Measurements from ENCODE around the gene GNG7.
"Not testable (repeated sequence)": the region's sequence is repeated elsewhere in the genome, so short reads cannot be mapped to it uniquely, and the experiment has no call there.

Gene GNG7

GRCh38 chr19:2546128-2547032 lies 156.1 kb downstream of the GNG7 start:
- no peak for DNase-seq

- DNase-seq, result not testable (repeated sequence)
These were observed 156.9 kb downstream of the GNG7 start for GRCh38 chr19:2545416-2546127.

DNA sequence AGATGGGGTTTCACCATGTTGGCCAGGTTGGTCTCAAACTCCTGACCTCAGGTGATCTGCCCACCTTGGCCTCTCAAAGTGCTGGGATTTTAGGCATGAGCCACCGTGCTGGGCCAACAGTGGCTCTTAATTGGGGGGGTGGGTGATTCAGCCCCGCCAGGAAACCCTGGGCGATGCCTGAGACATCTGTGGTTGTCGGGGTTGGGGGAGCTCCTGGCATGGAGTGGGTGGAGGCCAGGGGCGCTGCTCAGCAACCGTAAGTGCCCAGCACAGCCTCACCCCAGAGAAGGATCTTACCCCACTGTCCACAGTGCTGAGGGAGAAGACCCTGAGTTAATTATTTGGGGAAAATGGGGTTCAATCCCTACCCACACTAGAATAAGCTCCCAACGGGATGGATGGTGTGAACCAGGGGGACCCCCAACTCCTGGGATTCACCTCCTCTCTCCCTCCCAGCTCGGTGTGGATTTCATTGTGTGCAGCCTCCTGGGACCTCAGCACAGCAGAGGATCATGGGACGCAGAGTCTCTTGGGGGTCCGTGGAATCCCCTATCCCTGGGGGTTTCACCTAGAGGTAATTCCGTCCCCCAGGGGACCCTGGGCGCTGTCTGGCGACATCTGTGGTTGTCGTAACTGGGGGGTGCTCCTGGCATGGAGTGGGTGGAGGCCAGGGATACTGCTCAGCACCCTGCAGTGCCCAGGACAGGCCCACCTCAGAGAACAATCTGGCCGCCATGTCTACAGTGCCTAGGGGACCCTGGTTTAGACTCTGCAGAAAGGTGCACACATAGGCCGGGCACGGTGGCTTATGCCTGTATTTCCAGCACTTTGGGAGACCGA lies 157.7 kb downstream of the GNG7 start:
- no peak for DNase-seq

GRCh38 chr19:2543463-2544442 lies 158.7 kb downstream of the GNG7 start:
- DNase-seq, result peak; percentile 58

DNA sequence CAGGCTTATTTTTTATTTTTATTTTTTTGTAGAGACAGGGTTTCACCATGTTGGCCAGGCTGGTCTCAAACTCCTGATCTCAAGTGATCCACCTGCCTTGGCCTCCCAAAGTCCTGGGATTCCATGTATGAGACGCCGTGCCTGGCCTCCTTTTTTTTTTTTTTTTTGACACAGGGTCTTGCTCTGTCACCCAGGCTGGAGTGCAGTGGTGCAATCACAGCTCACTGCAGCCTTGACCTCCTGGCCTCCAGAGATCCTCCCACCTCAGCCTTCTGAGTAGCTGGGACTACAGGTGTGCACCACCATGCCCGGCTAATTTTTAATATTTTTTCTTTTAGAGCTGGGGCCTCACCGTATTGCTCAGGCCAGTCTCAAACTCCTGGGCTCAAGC lies 159.4 kb downstream of the GNG7 start:
- not testable (repeated sequence) for DNase-seq

GRCh38 chr19:2542341-2543069 lies 160.0 kb downstream of the GNG7 start:
- no peak for DNase-seq

DNA sequence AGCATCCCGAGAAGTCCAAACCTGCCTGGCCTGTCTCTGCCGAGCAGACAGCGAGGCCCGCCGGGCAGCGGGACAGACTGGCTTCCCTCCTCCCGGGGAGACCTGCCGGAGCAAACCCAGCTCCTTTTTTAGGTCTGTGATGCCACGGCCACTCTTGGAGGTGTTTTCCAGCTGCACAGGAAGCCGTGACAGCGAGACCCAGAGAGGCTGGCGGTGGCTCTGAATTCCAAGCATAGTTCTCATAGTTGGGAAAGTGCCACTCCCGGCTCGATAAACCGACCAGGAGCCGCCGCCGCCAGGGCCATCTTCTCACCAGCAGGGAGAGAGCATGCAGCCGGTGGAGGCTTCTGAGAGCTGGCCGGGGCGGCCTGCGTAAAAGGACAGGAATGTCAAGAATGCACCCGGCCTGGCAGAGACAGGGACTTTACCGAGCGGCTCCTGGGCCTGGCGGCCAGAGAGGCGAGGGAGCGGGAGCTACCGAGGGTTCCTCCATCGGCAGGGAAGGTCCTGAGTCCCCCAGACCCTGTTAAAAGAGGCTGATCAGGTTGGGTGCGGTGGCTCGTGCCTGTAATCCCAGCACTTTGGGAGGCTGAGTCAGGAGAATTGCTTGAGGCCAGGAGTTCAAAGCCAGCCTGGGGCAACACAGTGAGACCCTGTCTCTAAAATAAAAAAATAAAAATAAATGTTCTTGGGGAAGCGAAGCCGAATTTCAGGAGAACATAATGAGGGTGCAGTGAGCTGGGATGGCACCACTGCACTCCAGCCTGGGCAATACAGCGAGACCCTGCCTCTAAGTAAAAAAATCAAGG lies 161.6 kb downstream of the GNG7 start:
- DNase-seq, result peak; percentile 67

GRCh38 chr19:2540251-2540645 lies 162.2 kb downstream of the GNG7 start:
- DNase-seq, result no peak

DNA sequence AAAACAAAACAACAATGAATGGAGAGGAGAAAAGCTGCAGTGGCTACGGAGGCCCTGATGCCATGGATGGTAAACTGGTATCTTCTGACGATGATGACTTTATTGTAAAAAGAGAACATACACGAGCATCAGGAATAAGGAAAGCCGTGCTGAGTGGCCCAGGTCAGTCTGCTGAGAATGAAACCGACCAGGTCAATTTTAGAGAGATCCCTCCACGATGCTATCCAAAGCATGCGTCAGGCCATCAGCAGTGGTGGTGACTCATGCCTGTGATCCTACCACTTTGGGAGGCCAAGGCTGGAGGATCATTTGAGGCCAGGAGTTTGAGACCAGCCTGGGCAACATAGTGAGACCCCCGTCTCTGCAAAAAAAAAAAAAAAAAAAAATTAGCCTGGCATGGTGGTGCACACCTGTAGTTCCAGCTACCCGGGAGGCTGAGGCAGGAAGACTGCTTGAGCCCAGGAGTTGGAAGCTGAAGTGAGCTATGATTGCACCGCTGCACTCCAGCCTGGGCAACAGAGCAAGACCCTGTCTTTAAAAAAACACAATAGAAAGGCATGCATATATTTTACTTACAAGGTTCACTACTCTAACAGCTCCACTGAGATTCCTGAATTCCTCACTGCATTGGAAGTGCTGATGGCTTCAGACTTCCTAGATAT lies 164.3 kb downstream of the GNG7 start:
- no peak for DNase-seq

GRCh38 chr19:2537584-2537983 lies 164.9 kb downstream of the GNG7 start:
- not testable (repeated sequence) for DNase-seq

DNA sequence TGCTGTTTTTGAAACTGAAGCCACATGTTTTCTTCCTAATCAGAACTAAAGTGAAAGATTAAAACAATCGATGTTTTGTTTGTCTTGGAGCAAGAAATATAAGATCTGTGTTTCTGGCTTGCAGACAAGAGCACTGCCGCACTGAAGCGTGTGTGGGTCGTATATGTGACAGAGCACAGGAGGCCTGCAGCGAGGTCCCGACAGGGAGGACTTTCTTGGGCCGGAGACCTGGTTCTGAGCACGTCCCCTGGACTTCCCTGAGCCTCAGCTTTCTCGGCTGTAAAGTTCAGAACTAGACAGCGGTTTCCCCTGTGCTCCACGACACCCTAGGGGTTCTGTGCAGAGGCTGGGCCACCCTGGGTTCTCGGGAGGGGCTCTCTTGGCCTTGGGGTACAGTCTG lies 166.0 kb downstream of the GNG7 start:
- DNase-seq, result no peak

GRCh38 chr19:2534423-2535013 lies 168.0 kb downstream of the GNG7 start:
- no peak for DNase-seq

DNA sequence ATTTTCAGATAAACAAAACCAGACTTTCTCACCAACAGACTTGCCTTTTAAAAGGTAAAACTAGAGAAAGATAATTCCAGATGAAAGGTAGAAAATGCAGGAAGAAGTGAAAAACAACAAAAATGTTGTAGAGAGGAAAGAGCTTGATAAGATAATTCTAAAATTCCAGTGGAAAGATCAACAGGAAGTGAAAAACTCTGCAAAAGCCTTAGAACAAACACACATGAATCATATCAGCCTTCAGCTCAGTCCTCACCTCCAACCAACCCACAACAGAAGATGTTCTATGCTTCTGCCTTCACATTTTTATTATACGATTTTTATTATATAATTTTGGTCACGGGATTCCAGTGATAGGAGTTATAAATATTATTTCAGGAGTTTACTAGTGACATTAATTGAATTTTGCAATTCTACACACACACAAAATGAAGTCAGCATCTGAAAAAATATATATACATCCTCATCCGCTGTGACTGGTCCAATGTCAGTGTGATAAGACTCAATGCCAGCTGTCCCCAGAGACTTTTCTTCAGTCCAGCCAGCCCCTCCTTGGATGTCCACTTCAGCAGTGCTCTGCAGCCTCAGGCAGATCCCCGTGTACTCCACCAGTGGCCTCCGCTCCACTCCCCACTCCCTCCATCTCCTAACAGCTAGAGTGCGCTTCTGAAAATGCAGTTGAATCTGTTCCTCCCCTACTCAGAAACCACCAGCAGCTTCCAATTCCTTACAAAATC lies 168.6 kb downstream of the GNG7 start:
- no peak for DNase-seq

- no peak for DNase-seq
These were observed 169.4 kb downstream of the GNG7 start for GRCh38 chr19:2533072-2533425.

DNA sequence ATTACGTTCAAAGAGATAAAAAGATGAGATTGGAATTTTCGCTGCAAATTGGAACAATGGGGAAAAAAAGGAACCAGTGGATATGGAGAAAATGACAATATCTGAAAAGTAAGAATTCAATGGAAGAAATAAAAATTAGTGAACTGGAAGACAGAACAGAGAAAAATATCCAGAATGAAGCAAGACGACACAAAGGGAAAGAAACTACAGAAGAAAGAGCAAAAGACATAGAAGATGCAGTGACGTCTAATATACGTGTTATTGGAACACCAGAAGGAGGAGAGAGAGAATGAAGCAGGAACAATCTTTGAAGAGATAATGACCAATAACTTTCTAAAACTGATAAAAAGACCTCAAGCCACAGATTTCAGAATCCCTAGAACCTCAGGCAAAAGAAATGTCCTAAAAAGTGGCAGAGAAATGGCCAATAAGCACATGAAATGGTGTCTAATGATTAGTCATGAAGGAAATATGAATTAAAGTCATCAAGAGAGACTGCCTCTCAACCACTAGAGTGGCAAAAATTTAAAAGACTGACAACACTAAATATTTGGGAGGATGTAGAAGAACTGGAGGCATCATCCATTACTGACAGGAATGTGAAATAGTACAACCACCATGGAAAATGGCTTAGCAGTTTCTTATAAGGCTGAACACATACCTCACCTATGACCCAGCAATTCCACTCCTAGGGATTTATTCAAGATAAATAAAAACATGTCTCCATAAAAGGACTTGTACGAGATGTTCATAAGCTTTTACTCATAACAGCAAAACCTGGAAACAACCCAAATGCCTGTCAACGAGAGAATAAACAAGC lies 170.0 kb downstream of the GNG7 start:
- DNase-seq, result no peak

- not testable (repeated sequence) for DNase-seq
These were observed 172.6 kb downstream of the GNG7 start for GRCh38 chr19:2529942-2530341.

DNA sequence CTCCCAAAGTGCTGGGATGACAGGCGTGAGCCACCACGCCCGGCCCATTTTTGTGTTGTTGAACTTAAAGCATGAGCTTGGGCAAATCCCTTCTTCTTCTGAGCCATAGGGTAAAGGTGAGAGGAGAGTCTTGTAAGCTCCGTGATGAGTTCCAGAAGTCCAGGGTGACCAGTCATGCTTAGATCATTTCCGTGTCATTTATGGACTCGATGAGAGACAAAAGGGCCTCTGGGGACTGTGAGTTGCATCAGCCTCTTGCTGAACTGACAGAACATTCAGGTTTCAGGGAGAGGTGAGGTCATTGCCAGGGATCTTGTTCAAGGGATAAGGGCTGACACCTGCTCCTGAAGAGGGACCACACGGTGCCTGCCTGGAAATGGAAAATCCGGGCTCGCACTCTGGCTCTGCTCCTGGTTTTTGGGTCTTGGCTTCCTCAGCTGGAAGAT lies 173.0 kb downstream of the GNG7 start:
- no peak for DNase-seq

DNA sequence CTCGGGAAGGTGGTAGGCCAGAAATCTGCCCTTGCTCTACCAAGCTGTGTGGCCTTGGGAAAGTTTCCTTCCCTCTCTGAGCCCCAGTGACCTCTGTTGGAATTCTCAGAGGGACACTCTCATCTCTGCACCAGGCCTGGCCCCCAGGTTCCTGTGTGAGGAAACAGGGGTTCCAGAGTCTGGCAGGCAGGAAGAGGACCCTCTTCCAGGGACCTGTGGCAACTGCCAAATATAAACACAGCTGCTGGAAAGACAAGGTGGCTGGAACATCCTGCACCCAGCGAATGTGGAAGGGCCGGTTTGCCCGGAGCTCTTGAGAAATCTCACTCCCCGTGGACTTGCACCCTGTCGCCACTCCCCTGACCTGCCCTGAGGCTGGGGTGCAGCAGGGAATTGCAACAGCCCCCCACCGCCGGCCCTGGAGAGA lies 173.8 kb downstream of the GNG7 start:
- DNase-seq, result no peak

Measured in 8988T (cell line).